Keratinocyte (primary cell): Measurements from ENCODE around the gene SELENON. TPM values are rescaled to one million over a fixed set of nuclear protein-coding genes. Genes with fewer than 3 reads are reported as not detected.

ENCODE experiments used
- DNase-seq: peaks from one replicate; pipeline ENCODE4 v3.0.0-alpha.2; 2011; ENCODE audit warnings: low read depth, missing footprints, low spot score
- FAIRE-seq: peaks from 2 replicates; lab custom pipeline; 2011; peaks lifted over from hg19 to GRCh38; lab: Jason Lieb, UNC
- H2AFZ ChIP-seq: 2 replicates; pipeline ENCODE4 v1.6.0; 2012; ENCODE audit warnings: low read length, control low read depth, inconsistent platforms; ENCODE audit not compliant: control insufficient read depth
- H3K27ac ChIP-seq: 2 replicates; pipeline ENCODE4 v1.5.1; 2011; ENCODE audit warnings: low read length; ENCODE audit not compliant: control insufficient read depth, insufficient read depth
- H3K27me3 ChIP-seq: 3 replicates; pipeline ENCODE4 v1.6.0; 2011; ENCODE audit warnings: low read length; ENCODE audit not compliant: control insufficient read depth, insufficient read depth; ENCODE audit errors: extremely low read depth
- H3K36me3 ChIP-seq, 2 experiments: 2 replicates in 1 of 2; 3 replicates in 1 of 2; pipeline ENCODE4 v1.5.1; 2011; ENCODE audit warnings: low read length in 2 of 2, mild to moderate bottlenecking in 1 of 2; ENCODE audit not compliant: control insufficient read depth in 2 of 2, insufficient read depth in 2 of 2; ENCODE audit errors: extremely low read depth in 1 of 2
- H3K4me1 ChIP-seq: 3 replicates; pipeline ENCODE4 v1.5.1; 2011; ENCODE audit warnings: low read length; ENCODE audit not compliant: control insufficient read depth, insufficient read depth; ENCODE audit errors: extremely low read depth
- H3K4me2 ChIP-seq: 3 replicates; pipeline ENCODE4 v1.6.0; 2011; ENCODE audit warnings: low read depth, low read length; ENCODE audit not compliant: control insufficient read depth, insufficient read depth; ENCODE audit errors: extremely low read depth
- H3K4me3 ChIP-seq, 3 experiments: fragments of 200-600 bp in 1 of 3; sonication (generic) in 1 of 3; 2 replicates in 2 of 3; 3 replicates in 1 of 3; pipeline ENCODE4 v1.5.1; 2011 to 2016; ENCODE audit warnings: low read length in 3 of 3, mild to moderate bottlenecking in 3 of 3, control low read depth in 2 of 3, inconsistent platforms in 1 of 3, low read depth in 1 of 3, mixed read lengths in 1 of 3, mixed run types in 1 of 3, moderate library complexity in 1 of 3; ENCODE audit not compliant: control insufficient read depth in 2 of 3, insufficient read depth in 2 of 3; ENCODE audit errors: extremely low read depth in 1 of 3
- H3K79me2 ChIP-seq: 2 replicates; pipeline ENCODE4 v1.6.0; 2012; ENCODE audit warnings: low read length; ENCODE audit not compliant: control insufficient read depth, insufficient read depth
- H3K9ac ChIP-seq: 3 replicates; pipeline ENCODE4 v1.6.0; 2011; ENCODE audit warnings: low read length; ENCODE audit not compliant: control insufficient read depth, insufficient read depth; ENCODE audit errors: extremely low read depth
- H3K9me1 ChIP-seq: 3 replicates; pipeline ENCODE4 v1.6.0; 2011; ENCODE audit warnings: low read length; ENCODE audit not compliant: control insufficient read depth, insufficient read depth; ENCODE audit errors: extremely low read depth
- H3K9me3 ChIP-seq: 2 replicates; pipeline ENCODE4 v1.5.1; 2012; ENCODE audit warnings: low read depth, low read length; ENCODE audit not compliant: control insufficient read depth
- H4K20me1 ChIP-seq: 3 replicates; pipeline ENCODE4 v1.6.0; 2011; ENCODE audit warnings: low read length; ENCODE audit not compliant: control insufficient read depth, insufficient read depth; ENCODE audit errors: extremely low read depth
- CTCF ChIP-seq, 3 experiments: IDR thresholded peaks in 1 of 3; conservative IDR thresholded peaks in 1 of 3; optimal IDR thresholded peaks in 1 of 3; 2 replicates in 2 of 3; 3 replicates in 1 of 3; pipeline versions ENCODE3 to v1.5.1; 2011; ENCODE audit warnings: low read length in 3 of 3, mild to moderate bottlenecking in 3 of 3, moderate library complexity in 2 of 3, control low read depth in 1 of 3, inconsistent platforms in 1 of 3; ENCODE audit not compliant: insufficient read depth in 2 of 3; ENCODE audit errors: extremely low read depth in 1 of 3
- EZH2 ChIP-seq: IDR thresholded peaks from one replicate; pipeline ENCODE4 v1.6.1; 2012; ENCODE audit warnings: inconsistent platforms, mild to moderate bottlenecking, low read length, moderate library complexity
- dilution Hi-C: fragments of 300-500 bp; cut with MboI; formaldehyde crosslinking; loops from one replicate; pipeline ENCODE4 v1.7.0; 2020; ENCODE audit warnings: low sequenced_read_pairs; ENCODE audit not compliant: extremely low pct_ligation_motif_present
- polyA plus RNA-seq, 5 experiments: library from polyadenylated mRNA; depleted of rRNA in 3 of 5; stranded (reverse) in 3 of 5; stranded (forward) in 1 of 5; unstranded in 1 of 5; fragments of >200 nt; gene quantifications; 1 replicate in 1 of 5; 2 replicates in 3 of 5; 3 replicates in 1 of 5; pipeline versions ENCODE4 v1.2.1 to v1.2.3, GENCODE V29; 2011 to 2012; ENCODE audit warnings: missing spikeins in 2 of 5, low read depth in 1 of 5, low replicate concordance in 1 of 5

Gene SELENON
- polyA plus RNA-seq, 1 donor (not counting 4 experiments of a cell fraction or from before 2014, with no cell fraction given): 15.4 TPM

DNA sequence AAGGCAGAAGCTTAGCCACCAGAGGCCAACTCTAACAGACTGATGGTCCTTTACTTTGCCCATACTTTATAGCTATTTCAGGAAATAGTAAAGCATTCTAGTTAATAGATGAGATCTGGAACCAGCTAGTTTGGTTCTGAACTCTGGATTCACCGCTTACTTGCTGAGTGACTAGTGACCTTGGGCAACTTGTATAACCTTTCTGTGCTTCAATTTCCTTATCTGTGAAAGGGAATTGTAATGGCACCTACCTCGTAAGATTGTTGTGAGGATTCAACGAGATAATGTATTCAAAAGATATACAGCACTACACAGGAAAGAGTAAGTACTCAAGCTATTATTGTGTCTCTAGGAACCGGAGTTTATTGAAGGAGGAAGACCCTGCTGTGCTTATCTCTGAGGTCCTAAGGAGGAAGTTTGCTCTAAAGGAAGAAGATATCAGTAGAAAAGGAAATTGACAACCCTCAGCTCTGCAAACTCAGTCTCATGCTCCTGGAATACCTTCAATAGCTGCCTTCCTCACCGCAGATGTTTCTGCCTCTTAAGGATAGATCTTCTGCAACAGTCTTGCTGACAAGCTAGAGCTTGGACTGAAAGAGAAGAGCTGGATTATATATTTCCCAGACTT is 31.7 kb downstream of the SELENON start:
- dilution Hi-C loops: no loop called here
- no peak overlapping the region for H3K9ac ChIP-seq
- H3K9me1 ChIP-seq: no peaks in the 10 kb centered on the region
- H3K27ac ChIP-seq: no peak overlapping the region
- H3K4me3 ChIP-seq: no peak overlapping the region
- peaks cover 26 to 50% of the 10 kb centered on the region in 2 experiments for H3K36me3 ChIP-seq
- no peak for DNase-seq
- H2AFZ ChIP-seq: no peak overlapping the region
- no peak for FAIRE-seq
- TF ChIP-seq CTCF (optimal IDR thresholded peaks at IDR 0.05 in 1 of 3, IDR thresholded peaks at IDR 0.05 in 1 of 3, conservative IDR thresholded peaks at IDR 0.05 in 1 of 3; ENCODE audit: extremely low read depth in 1 of 3, insufficient read depth in 2 of 3, low read length in 3 of 3) (no peak), EZH2 (no peak)
- H3K4me1 ChIP-seq: peaks cover 6% of the 10 kb centered on the region
- no peak overlapping the region for H3K4me2 ChIP-seq
- H4K20me1 ChIP-seq: no peaks in the 10 kb centered on the region
- H3K27me3 ChIP-seq: no peaks in the 10 kb centered on the region
- peaks cover 2% of the 10 kb centered on the region for H3K79me2 ChIP-seq
- no peaks in the 10 kb centered on the region for H3K9me3 ChIP-seq

DNA sequence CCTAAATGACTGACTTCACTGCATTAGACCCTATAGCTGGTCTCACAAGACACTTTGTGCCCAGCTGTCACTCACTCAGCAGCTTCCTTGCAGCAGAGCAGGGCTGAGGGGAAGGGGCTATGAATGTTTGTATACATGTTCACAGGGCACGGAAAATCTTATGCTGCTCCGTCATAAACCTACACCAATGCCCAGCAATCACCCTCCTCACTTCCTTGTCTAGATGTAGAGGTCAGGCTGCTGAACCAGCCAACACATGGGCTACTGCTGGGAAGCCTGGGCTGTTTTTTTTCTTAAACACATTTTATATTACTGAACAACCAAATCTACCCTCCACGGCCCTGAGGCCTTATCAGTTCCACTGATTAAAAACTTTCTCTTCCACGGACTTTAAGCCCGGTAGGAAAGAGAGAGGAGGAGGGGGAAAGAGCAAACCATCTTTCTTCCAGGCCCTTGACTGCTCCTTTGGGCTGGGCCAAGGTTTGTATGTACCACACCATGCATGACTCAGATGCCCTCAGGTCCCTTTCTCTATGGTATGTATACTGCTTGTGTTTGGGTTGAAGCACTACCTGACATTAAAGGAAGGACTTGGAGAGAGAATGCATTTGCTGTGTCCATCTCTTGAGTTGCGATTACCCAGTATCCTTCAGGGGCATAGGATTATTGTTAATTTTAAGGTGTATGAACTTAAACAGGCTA is 32.5 kb downstream of the SELENON start:
- DNase-seq: no peak
- Histone ChIP-seq H3K9me3 (no peaks in the 10 kb centered on the region), H3K4me3 (no peak overlapping the region), H3K9me1 (no peaks in the 10 kb centered on the region), H3K4me1 (peaks cover 6% of the 10 kb centered on the region), H3K79me2 (peaks cover 2% of the 10 kb centered on the region), H2AFZ (no peak overlapping the region), H3K36me3 (peaks cover 24 to 48% of the 10 kb centered on the region in 2 experiments), H3K27me3 (no peaks in the 10 kb centered on the region), H3K4me2 (no peak overlapping the region), H3K27ac (no peak overlapping the region), H4K20me1 (no peaks in the 10 kb centered on the region), H3K9ac (no peak overlapping the region)
- dilution Hi-C loops: no loop called here
- TF ChIP-seq EZH2: no peak
- TF ChIP-seq CTCF (optimal IDR thresholded peaks at IDR 0.05 in 1 of 3, IDR thresholded peaks at IDR 0.05 in 1 of 3, conservative IDR thresholded peaks at IDR 0.05 in 1 of 3; ENCODE audit: extremely low read depth in 1 of 3, insufficient read depth in 2 of 3, low read length in 3 of 3): no peak
- FAIRE-seq: peak; percentile 76
